ENCODE data around the gene DLGAP1. TPM values are rescaled to one million over a fixed set of nuclear protein-coding genes. Genes with fewer than 3 reads are reported as not detected.

Gene DLGAP1
- total and polyA plus RNA-seq, 2 experiments from 2014 or later: 17.0 to 48.5 TPM

- Histone ChIP-seq H3F3A (replicated peaks; ENCODE audit: low read depth) (0 out of 2 replicates have a peak, but pooled peaks cover 4% of the 10 kb centered on the region), H3K36me3 (ENCODE audit: insufficient read depth) (no peaks in the 10 kb centered on the region), H3K4me2 (no peak overlapping the region), H2AFZ (no peak overlapping the region), H3K9me2 (ENCODE audit: insufficient read depth) (no peaks in the 10 kb centered on the region), H3K27me3 (ENCODE audit: insufficient read depth) (no peaks in the 10 kb centered on the region), H3K79me2 (replicated peaks; ENCODE audit: insufficient read depth) (no peaks in the 10 kb centered on the region), H4K20me1 (replicated peaks; ENCODE audit: insufficient read depth) (no peaks in the 10 kb centered on the region), H3K4me3 (no peak overlapping the region), H3K27ac (ENCODE audit: low read depth) (no peak overlapping the region), H3K4me1 (ENCODE audit: insufficient read depth) (peaks cover 42% of the 10 kb centered on the region)
- peaks cover 2% of the 10 kb centered on the region for H3K27me3 Mint-ChIP-seq (ENCODE audit: insufficient read depth, low read depth, poor library complexity)
- no peak overlapping the region for H3K27ac Mint-ChIP-seq
- ATAC-seq (no peak), DNase-seq (ENCODE audit: low spot score) (no peak)
- H3K4me1 Mint-ChIP-seq: peaks cover 45% of the 10 kb centered on the region
- H3K9me3 Mint-ChIP-seq: no peaks in the 10 kb centered on the region; the same call in 2 of the 3 replicates
- TF ChIP-seq CREB1 (CRISPR knock-in tag; IDR thresholded peaks at IDR 0.05; ENCODE audit: low read depth) (no peak), STAT1 (IDR thresholded peaks at IDR 0.05; ENCODE audit: unreplicated experiment) (no peak), ZNF462 (CRISPR knock-in tag; IDR thresholded peaks at IDR 0.05) (no peak), EZH2phosphoT487 (IDR thresholded peaks at IDR 0.05; ENCODE audit: unreplicated experiment) (no peak), JUNB (IDR thresholded peaks at IDR 0.05; ENCODE audit: unreplicated experiment) (no peak), EZH2 (IDR thresholded peaks at IDR 0.05; ENCODE audit: low read depth, unreplicated experiment) (no peak)
- H3K36me3 Mint-ChIP-seq (ENCODE audit: low read depth): no peaks in the 10 kb centered on the region; the same call in 2 of the 3 replicates
- H3K4me3 Mint-ChIP-seq: no peak overlapping the region
Observed at GRCh38 chr18:3552305-3552704, 902.8 kb downstream of the DLGAP1 start.

Data from GM23338 (cell line).